LoVo (cell line): Measurements from ENCODE around the gene APOL2.
"Not testable (repeated sequence)": the region's sequence is repeated elsewhere in the genome, so short reads cannot be mapped to it uniquely, and the experiment has no call there.

Experiments
- DNase-seq: peaks from one replicate; pipeline ENCODE4 v3.0.0-alpha.2; 2016; ENCODE audit warnings: low spot score

APOL2 gene

DNA sequence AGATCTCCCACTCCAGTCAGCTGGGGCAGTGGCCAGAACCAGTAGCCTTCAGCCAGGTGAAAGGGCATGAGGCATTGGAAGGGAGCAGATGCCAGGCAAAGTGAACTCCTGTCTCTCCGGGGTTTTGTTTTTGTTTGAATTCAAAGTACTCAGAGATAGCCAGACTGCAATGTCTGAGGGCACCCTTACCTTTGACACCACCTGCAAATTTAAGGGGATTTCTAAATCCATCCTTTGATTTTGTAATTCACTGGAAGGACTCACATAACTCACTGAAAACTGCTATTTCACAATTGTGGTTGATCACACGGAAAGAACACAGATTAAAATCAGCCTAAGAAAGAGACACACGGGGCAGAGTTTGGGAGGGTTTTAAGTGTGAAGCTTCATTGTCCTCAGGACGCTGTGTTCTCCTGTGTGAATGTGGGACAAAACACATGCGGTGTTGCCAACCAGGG lies 23.9 kb upstream of the APOL2 start:
- not testable (repeated sequence) for DNase-seq

DNA sequence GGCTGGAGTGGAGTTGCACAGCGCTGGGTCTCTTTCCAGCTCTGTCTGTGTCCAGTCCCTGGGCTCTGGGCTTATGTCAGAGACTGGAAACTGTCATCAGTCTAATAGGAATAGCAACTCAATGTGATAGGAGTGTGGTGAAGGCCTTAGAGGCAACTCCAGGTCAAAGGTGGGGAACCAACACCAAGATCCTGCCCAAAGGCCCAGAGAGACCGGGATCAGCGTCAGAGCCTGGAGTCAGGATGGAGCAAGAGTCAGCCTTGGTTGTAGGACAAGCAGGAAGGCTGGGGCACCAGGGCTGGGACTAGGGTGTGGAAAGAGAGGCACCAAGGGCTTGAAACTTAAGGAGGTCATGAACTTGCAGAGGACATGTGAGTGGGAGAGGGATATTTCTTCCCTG lies 23.0 kb upstream of the APOL2 start:
- not testable (repeated sequence) for DNase-seq

DNA sequence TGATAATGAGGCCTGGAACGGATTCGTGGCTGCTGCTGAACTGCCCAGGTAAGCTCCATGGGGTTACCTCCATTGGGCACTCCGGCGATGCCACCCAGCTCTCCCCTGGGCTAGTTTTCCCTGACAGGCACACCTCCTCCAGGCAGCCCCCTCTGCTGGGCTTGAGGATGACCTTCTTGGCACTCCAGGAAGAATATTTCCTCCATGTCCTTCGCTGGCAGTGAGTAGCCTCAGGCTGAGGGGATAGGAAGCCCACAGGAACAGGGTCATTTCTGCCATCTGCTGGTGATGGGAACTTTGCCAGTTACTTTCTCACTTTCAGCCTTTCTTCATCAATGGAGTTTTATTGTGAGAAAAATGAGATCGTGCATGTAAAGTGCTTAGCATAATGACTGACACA lies 22.3 kb upstream of the APOL2 start:
- DNase-seq, result not testable (repeated sequence)

DNA sequence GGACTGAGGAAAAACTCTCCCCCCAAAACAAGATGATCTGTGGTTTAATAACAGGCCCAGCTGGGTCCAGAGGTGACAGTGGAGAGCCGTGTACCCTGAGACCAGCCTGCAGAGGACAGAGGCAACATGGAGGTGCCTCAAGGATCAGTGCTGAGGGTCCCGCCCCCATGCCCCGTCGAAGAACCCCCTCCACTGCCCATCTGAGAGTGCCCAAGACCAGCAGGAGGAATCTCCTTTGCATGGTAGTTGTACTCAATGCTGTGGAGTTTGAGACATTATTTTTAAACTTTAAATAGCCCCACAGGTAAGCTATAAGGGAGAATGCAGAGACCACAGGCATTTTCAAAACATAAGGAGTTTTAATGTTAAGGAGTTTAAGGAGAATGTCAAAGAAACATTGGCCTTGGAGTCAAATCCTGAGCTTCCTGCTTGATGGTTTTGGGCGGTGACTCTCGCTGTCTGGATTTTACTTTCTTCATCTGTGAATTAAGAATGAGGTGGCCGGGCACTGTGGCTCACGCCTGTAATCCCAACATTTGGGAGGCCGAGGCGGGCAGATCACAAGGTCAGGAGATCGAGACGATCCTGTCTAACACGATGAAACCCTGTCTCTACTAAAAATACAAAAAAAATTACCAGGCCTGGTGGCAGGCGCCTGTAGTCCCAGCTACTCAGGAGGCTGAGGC lies 20.4 kb upstream of the APOL2 start:
- no peak for DNase-seq

DNA sequence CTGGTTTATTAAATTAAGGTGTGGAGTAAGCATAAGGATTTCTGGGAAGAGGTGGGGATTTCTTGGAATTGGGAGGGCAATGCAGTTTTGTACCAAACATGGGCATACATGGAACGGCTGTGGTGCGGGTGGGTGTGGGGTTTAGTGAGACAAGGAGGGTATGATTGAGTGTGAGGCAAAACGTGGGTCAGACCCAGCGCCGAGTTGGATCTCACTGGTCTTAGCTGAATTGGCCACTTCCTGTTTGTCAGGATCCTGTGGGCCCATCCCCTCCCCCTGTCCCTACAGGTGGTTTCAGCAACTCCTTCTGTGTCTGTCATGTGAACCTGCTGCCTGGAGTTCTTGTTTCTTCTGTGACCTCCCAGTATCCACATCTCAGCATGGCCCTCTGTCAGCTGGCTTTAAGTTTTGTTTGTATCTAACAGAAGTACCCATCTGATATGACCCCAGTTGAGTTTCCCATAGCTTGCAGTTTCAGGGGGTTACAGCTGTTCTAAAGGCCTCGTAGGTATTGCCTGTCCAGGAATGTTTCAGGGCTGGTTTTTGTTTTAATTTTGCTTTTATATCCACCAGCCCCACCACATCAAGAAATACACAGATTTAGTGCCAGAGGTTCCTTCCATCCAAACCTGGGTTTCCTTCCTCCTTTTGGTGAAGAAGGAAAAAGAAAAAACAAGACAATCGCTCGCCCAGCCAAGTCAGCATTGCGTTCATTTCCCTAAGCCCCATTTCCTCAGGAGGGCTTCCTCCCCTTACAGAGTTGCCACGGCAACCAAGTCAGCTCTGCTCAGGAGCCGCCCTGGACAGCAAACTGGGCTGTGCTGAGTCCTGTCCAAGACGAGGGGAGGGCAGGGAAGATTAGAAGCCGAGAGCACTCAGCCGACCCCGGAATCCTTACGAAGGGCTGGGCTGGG lies 19.6 kb upstream of the APOL2 start:
- DNase-seq, result no peak

DNA sequence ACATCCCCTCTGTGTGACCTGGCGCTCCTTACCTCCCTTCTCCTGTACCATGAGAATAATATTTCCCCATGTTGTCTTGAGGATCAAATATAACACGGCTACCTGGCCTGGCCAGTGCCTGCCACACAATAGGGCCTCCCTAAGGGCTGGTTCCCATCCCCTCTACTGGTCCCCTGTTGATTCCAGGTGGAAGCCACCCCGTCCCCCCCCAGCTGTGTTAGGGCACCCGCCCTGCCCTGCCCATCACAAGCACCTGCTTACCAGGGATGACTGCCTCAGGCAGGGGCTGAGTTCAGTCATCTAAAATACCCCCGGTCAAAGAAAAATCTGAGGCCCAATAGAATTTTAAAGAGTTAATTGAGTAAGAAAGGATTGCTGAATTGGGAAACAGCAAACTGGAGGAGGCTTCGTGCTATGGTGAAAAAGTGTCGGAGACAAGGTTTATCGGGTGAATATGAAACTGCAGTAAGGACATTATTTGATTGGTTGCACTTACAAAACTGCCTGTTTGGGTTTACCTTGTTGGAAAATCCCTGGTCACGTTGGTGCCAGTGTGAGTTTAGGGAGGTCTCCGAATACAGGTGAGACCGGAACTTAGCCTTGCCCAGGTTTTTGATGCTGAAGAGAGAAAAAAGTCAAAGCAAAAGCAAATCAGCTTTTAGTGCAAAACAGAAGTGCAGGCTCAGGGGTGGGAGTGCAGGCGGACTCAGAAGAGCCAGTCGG lies 18.8 kb upstream of the APOL2 start:
- no peak for DNase-seq

DNA sequence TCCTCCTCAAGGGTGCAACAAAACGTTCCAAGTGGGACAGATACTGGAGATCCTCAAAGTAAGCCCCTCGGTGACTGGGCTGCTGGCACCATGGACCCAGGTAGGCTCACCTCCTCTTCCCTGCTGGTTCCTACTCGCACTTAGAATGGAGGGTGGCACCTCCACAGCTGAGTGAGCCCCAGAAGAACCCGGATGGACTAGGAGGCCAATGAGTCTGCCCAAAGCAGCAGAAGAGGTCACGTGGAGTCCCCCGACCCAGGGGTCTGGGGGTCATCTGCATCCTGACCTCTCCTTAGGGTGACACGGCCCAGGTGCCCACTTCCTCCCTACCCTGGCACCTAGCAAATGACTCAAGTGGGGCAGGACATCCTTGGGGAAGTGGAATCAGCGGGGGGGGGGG lies 18.0 kb upstream of the APOL2 start:
- DNase-seq, result no peak

DNA sequence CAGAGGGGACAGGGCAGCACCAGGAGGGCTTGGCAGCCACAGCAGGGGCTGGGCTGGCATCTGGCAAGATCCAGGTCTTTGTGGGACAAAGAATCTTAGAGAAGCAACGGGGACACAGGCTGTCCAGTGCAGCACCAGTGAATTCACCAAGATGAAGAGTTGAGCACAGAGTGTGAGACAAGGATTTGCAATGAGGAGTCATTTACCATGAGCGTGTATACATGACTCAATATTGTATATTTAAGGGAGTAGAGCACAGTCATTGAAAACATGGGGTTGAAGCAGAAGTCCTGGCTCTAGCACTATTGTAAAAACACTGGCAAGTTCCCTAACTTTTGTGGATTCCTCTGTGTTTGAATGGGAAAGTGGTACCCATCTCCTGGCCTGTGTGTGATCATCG lies 17.2 kb upstream of the APOL2 start:
- DNase-seq, result no peak

DNA sequence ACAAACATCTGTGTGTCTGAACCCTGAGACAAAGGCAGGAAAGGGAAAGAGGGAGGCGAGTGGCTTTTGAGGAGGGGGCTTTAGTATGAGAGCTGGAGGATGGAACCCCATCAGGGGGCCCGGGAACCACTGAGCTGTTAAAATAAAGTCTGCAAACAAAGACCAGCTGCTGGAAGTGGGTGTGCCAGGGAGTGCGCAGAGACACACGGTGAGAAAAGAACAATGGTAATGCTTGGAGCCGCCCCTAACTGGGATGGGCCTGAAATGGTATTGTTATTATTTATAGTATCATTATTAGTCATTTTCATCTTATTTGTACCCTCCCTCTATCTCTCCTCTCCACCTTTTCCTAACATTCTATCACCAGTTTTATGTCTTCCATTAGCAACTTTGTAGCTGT lies 16.2 kb upstream of the APOL2 start:
- not testable (repeated sequence) for DNase-seq

DNA sequence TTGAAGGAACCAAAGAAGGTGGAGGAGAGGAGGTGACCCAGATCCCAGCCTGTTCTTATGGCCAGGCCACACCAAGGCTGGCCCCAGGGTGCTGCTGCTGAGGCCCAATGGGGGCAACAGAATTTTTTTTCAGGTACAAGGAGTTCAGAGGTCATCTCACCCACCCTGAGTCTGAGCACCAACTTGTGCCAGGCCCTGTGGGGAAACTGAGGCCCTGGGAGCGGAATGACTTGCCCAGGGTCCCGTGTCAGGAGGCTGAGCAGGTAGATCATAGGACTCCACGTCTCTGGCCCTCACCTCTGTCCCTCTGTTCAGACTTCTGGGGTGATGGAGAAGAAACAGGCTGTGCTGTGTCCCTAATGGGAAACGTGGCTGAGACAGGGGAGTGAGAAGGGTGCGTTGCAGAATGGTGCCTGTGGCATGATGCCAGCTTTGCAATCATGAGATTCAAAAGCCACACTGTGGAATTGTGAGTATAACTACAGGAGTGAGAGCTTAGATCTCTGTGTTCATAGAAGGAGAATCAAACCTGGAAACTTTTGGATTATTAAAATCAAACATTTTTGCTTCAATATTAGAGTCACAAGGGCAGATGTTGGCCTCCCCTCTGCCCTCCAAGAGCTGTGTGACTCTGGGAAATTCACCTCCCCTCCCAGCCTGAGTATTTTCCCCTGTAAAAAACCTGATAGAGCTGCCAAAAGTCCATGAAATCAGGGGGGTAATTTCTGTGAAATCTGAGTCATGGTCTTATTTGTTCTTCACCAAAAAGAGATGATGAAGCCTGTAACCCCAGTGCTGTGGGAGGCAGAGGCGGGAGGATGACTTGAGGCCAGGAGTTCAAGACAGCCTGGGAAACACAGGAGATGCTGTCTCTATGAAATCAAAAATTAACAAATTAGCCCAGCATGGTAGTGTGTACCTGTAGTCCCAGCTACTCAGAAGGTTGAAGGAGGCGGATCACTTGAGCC lies 14.5 kb upstream of the APOL2 start:
- DNase-seq, result no peak

DNA sequence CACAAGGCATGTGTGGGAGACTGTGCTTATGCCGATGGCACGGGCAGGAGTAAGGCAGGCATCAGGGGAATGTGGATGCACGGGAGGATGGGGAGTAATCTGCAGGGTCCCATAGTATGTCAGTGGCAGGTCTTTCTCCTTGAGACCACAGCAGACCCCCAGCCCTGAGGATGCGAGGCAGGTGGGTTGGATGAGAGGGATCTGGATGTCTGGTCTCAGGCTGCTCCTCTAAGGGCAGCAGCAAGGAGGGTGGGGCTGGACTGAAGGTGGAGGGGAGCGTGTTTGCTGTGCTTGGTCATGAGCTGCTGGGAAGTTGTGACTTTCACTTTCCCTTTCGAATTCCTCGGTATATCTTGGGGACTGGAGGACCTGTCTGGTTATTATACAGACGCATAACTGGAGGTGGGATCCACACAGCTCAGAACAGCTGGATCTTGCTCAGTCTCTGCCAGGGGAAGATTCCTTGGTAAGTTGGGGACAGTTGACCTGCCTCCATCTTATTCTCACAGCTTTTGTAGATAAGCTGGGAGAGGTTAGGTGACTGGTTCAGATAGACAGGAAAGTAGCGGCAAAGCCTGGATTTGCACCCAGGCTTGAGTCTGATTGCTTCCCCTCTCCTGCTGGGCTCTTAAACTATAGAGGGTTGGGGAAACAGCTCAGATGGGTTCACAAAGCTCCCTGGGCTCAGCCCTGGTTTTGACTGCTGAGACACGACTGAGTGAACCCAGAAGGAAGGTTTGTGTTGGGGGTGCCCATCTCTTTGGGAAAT lies 13.6 kb upstream of the APOL2 start, which contains the start of gene APOL1:
Gene APOL1 (plus strand): TSS at position 380 of the 769 bp plus-strand sequence. CDS start 1,823 bp downstream, outside the sequence.
- DNase-seq, result peak; percentile 72

DNA sequence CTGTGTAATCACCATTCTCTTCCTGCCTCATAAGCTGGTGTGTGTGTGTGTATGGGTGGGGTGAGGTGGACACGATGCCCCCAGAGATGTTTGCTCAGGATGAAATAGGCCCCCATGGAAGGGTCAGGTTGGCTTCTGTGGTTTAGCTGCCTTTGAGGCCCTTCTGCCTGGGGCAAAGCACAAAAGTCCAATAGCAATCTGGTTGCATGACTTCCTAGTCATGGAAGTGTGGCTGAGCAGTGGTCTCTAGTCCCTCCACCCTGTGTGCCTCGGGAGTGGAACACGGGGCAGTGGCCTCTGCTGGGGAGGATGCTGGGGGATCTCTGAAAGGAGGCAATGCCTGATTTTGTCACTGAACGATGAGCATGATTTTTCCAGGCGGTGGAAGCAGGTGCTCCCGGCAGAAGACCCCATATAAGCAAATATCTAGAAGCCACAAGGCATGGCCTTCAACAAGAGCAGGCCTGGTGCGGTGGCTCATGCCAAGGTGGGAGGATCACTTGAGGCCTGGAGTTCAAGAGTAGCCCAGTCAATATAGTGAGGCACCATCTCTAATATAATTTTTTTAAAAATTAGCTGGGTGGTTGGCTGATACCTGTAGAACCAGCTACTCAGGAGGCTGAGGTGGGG lies 12.8 kb upstream of the APOL2 start:
- DNase-seq, result not testable (repeated sequence)

DNA sequence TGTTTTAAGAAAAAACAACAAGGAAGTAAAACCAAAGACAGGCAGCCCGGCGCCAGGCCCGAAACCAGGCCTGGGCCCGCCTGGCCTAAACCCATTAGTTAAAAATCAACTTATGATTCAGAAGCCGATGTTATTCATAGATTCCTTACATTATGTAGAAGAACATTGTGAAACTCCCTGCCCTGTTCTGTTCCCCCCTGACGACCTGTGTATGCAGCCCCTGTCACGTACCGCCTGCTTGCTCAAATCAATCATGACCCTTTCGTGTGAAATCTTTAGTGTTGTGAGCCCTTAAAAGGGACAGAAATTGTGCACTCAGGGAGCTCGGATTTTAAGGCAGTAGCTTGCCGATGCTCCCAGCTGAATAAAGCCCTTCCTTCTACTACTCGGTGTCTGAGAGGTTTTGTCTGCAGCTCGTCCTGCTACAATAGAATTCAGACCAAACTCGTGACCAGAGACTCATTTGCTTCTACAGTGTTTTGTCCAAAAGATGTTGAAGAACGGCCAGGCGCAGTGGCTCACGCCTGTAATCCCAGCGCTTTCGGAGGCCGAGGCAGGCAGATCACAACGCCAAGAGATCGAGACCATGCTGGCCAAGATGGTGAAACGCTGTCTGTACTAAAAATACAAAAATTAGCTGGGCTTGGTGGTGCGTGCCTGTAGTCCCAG lies 11.1 kb upstream of the APOL2 start:
- DNase-seq, result peak; percentile 34

DNA sequence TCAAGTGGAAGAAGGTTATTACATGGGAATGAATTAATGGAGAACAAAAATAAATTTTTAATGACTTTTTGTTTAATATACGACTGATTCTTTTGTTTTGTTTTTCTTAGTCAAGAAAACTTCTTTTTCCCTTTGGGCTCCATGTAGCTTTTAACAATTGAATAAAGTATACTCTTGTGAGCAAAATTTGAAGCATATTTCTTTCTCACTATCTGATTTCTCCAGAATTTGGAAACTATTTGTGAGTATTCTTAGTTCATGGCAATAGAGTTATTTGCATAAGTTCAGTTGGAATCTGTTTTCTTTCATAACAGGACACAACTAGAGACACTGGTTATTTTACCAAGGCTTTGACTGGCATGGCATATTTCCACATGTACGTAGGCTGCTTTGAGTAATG lies 9.8 kb upstream of the APOL2 start:
- no peak for DNase-seq

DNA sequence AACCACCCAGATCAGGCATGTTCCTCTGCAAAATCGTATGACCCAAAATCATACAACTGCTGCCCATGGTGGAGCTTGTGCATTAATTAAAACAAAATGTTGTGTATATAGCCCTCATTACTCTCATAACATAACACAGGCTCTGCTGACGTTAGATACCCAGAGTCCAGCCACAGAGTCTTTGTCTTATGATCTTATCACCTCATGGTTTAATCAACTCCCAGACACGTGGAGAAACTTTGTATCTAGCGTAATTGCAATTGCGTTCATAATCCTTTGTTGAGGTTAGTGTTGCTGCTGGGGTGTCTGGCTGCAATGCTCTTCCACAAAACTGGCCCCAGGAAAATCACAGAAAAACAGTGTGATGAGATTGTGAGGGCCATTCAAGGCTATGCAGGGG lies 8.6 kb upstream of the APOL2 start:
- DNase-seq, result no peak

DNA sequence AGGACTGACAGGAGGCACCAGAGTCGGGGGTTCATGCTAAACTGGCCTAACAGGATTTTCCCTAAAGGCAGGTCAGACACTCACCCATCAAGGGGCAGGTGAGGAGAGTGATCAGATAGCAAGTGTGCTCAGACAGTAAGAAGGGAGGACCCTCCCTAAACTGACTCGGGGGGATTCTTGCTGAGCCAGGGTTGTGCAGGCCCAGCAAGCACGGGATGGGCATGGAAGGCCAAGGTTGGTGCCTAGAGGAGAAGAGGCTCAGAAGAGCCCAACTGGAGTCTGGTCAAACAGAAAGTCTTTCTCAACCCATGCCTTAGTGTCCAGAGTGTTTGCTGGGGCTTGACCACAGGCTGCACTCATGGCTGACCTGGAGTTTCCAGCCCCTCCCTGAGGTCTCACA lies 7.4 kb upstream of the APOL2 start:
- no peak for DNase-seq

DNA sequence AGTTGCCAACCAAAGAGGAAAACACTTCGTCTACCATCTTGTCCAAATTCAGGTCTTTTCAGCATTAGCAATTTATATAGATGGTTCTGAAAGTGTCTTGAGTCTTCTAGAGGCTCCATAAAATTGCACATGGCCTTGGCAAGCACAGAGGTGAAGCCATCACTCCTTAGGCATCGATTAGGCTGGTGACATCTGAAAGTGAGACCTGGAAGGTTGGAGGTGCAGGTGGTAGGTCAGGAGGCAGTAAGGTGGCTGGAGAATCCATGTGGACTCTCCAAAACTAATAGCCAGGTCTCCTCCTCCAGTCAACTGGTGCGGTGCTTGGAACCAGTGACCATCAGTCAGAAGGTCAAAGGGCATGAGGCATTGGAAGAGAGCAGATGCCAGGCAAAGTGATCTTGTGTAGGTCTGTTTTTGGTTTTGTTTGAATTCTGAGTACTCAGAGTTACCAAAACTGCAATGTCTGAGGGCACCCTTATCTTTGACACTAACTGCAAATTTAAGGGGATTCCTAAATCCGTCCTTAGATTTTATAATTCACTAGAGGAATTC lies 6.6 kb upstream of the APOL2 start:
- no peak for DNase-seq

DNA sequence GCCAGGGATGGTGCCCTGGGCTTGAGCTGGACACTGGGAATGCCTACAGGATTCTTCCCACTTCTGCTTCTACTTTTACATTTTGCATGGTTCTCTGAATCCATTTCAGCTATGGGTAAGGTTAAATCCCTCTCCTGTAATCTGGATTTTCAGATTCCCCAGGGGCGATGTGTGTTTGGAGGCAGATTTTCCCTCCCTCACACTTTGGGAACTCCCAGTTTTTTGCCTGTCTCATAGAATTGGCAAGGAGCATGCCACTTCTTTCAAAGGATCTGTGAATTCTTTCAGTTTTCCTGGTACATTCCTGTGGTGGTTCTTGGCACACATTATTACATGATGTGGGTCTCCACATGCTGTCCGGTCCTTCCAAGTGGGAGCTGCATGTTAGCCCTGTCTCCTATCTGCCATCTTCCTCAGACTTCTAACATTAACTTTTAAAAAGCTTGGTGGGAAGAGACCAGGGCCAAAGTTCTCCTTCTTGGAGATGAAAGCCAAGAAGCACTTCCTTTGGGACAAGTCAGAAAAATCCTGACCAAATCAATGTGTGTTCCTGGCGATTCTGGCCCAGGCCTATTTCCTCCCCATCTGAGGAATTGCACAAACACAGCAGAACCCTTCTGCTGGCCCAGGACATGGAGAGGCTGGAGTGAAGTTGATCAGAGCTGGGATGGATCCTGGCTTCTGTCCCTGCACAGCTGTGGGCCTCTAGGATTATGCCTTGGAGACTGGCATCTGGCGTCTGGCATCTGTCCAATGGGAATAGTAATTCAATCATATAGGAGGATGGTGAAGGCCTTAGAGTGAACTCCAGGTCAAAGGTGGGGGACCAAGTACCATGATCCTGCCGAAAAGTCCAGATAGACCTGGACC lies 5.4 kb upstream of the APOL2 start:
- DNase-seq, result no peak
